H1 (cell line): ENCODE data around the gene ABTB1. TPM values are rescaled to one million over a fixed set of nuclear protein-coding genes. Genes with fewer than 3 reads are reported as not detected.

Experiments
- EP300 ChIP-seq, 2 experiments: IDR thresholded peaks; 1 replicate in 1 of 2; 2 replicates in 1 of 2; pipeline ENCODE4 v1.6.1; 2011 to 2012; ENCODE audit warnings: low read depth in 2 of 2, low read length in 2 of 2, mild to moderate bottlenecking in 2 of 2, borderline replicate concordance in 1 of 2, inconsistent platforms in 1 of 2, moderate library complexity in 1 of 2
- PHF8 ChIP-seq: fragments of 200-600 bp; sonication (generic); conservative IDR thresholded peaks from 2 replicates; pipeline ENCODE4 v1.7.1; 2012; ENCODE audit warnings: low read depth, mild to moderate bottlenecking, inconsistent platforms, low read length, moderate library complexity
- RNF2 ChIP-seq: fragments of 200-900, 300-1000 bp; sonication (generic); IDR thresholded peaks from 2 replicates; pipeline ENCODE4 v1.7.1; 2016; ENCODE audit warnings: borderline replicate concordance, low read depth, mild to moderate bottlenecking, antibody characterized with exemption, low read length; ENCODE audit not compliant: poor library complexity, severe bottlenecking; ENCODE audit errors: missing control alignments
- polyA plus RNA-seq, 7 experiments: library from polyadenylated mRNA; depleted of rRNA in 3 of 7; stranded (reverse) in 5 of 7; unstranded in 2 of 7; fragments of >200 nt in 5 of 7; fragments of 200-250 nt in 2 of 7; gene quantifications; 1 replicate in 5 of 7; 2 replicates in 1 of 7; 4 replicates in 1 of 7; pipeline versions ENCODE4 v1.2.1 to v1.2.3, GENCODE V29; 2011 to 2013; ENCODE audit warnings: missing spikeins in 2 of 7, mixed read lengths in 2 of 7
- total RNA-seq: library from RNA; stranded (reverse); fragmentation: NEBNext Ultra II Directional; extraction: Animal tissue kit (Norgen Biotek cat#: 25700); gene quantifications from 2 replicates; pipeline ENCODE4 v1.2.1, GENCODE V29; 2021

ABTB1 gene
- total and polyA plus RNA-seq, 2 of the 8 experiments (the other 6 are each of a cell fraction or from before 2014, with no cell fraction given): 7.1 to 9.4 TPM

DNA sequence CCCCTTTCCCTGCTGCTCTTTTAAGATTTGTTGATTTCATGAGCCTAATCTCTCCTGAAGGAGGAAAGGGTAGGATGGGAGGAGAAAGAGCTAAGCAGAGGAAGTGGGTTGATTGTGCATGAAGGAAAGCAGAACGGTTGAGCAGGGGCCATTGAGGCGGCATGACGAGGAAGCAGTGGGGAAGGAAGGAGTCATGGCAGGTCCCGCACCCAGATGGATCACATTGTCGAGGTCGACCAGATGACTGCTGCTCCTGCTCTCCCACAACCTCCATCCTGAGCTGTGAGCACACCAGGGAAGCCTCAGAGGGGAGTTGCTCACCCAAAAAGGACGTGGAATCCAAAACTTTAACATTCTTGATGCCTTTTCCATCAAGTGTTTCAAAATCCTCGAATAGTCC is 42.8 kb downstream of the ABTB1 start (continued):
- TF ChIP-seq RNF2: no peak
- TF ChIP-seq PHF8: no peak
- no peak for TF ChIP-seq EP300 (IDR thresholded peaks at IDR 0.05; ENCODE audit: borderline replicate concordance in 1 of 2, low read depth in 2 of 2, low read length in 2 of 2)
